OCI-M1 (cell line): ENCODE results near the gene ABHD12.

ENCODE experiments used
- DNase-seq: peaks from one replicate; lab custom pipeline; 2025; lab: John Stamatoyannopoulos, UW

Gene ABHD12

DNA sequence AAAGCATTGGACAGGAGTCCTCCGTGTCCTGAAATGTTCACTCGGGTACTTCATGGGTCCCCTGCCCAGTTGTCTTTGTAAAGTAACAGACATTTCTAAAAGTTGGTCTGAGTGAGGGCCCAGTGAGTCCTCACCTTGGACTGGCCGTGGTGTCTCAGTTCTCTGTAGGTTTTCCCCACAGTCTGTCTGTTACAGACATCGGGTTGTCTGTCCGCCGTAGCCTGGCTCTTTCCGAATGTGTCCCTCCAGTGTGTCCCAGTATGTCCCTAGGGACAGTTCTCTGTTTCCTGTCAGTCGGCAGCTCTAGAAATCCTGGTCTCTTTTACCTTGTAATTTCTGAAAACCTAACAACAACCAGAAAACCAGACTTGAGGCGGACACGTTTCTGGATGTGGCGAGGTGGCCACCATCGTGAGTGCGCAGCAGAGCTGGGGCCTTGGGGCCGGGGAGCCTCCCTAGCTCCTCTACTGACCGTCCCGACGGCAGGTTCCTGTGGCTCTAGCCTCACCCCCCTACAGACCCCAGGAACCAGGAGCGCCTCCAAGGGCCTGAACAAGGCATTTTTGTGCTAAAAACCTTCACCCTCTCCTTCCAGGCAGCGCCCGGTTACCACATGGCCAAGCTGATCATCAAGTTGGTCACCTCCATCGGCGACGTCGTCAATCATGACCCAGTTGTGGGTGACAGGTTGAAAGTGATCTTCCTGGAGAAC, 100.6 kb downstream of the ABHD12 start:
- no peak for DNase-seq

DNA sequence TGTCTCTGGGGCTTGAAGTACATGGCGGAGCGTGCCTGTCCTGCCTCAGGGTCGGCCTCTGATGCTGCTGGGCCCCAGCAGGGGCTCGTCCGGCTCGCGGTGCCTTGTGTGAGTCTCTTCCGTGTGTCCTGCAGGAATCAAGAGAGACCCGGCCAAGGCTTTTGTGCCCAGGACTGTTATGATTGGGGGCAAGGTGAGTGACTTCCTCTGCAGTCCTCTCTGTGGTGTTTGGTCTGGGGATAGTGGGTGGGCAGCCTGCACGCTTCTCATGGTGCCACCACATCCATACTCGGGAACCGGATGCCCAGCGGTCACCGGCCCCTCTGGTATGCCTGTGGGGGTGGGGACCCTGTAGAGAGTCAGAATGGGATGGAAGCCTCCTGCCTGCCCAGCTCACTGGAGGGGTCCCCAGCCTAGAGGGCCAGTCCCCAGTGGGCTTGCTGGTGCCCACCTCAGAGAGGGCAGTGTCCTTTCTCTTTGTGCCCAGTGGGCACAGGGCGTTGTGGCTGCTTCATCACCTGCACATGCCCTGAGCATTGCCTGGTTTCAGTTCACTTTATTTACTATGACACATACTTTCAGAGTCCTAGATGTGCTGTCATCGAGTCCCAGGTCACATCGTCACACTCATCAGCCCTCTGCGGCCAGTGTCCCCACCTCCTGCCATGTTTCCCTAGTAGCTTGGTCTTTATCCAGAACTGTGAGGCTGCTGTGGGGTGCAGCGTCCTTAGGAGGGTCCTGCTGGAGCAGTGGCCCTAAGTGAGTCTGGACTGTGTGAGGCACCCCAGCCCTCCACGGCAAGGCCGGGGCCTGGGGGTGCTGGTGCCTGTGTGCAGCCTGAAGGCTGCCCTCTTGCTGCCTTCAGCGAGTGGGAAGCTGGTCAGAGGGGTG, 102.1 kb downstream of the ABHD12 start:
- DNase-seq: no peak

DNA sequence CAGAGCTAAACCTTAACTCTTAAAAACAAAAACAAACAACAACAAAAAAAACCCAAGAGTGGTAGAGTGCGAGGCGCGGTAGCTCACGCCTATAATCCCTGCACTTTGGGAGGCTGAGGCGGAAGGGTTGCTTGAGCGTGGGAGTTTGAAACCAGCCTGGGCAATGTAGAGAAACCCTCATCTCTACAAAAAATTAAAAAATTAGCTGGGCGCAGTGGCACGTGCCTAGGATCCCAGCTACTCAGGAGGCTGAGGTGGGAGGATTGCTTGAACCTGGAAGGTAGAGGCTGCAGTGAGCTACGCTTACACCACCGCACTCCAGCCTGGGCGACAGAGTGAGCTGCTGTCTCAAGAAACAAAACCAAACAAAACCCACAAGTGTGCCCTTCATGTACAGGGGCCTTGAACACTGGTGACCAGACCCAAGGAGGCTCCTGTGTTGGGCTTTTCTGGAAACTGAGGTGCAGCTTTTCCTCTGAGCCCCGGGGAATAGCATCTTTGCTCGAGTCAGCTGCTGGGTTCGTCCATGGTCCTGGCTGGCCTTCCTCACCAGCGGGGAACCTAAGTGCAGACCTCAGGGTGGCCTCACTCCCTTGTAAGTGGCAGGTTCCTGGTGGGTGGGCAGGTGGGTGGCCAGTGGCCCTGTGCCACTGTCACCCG, 102.9 kb downstream of the ABHD12 start:
- no peak for DNase-seq

DNA sequence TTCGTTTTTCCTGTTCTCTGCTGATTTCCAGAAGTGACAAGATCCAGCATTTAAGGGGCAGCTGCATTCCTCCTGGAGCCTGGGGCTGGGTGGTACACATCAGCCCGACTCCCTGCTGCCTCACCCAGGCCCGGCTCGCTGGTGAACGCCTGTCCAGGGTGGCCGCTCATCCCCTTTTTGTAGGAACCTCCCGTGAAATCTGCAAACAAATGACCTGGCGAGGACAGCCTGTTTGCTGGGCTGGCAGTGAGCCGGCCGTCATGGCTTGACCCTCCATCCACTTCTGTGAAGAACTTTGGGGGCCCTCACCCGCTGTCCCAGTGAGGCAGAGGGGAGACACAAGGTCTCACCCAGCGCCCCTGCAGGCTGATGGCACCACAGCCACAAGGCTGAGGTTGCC, 103.7 kb downstream of the ABHD12 start:
- DNase-seq: no peak

DNA sequence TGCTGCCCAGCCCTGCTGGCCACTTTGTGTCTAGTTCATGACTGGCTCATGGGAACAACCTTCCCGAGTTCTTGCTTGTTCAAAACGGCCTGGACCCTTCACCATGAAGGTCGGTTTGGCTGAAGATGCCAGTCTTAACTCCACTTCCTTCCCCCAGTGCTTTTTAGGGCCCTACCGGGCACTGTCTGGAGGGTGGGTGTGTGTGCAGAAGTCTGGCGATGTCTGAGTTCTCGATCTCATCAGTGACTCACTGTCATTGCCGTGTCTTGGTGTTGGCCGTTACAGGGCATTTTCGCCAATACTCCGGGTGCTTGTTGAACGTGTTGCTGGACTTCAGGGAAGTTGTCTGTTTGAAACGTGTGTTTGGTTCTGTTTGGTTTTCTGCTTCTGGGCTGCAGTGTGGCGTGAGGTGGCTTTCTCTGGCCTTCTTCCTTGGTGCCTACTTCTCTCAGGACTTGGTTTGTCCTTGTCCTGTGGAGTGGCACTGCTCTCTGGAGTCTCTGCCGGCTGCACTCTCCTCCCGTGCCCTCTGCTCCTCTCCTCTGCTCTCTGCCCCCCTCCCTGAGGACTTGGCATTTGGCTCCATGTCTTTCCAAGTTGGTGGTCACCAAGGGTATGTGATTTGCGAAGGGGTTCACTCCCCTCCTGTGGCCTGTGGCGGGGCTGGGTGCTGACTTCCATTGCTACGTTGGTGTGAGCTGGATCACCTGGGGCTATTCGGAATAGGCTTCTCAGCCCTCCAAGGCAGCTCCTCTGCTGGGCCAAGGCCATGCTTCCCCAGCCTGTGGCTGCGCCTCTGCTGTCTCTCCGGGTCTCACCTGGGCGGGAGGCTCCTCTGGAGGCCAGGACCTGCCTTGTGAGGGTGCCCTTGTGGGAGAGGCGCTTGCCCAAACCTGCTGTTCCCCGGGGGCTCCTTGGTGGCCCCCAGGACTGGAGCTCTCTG, 104.5 kb downstream of the ABHD12 start:
- DNase-seq: no peak

DNA sequence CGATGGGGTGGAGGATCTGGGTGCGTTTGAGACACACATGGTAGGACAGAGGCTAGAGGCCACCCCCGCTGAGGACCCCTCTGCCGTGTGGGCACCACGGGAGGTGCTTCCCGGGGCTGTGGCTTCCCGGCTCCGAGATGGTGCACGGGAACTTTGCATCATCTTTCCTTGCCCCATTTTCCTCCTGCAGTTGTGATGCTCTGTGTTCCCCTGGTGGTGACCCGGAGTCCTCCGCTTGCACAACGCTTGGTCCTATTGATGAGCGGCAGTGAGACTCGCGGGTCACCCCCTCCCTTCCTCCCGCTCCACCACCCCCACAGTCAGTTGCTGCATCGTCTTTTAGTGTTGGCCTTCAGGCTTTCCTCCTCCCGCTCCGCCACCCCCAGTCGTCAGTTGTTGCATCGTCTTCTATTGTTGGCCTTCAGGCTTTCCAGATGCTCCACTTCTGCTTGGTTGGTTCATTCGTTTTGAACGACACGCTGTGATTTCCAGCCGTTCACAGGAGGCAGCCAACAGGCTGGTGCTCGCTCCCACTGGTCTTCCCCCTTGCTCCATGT, 105.5 kb downstream of the ABHD12 start:
- DNase-seq: no peak

DNA sequence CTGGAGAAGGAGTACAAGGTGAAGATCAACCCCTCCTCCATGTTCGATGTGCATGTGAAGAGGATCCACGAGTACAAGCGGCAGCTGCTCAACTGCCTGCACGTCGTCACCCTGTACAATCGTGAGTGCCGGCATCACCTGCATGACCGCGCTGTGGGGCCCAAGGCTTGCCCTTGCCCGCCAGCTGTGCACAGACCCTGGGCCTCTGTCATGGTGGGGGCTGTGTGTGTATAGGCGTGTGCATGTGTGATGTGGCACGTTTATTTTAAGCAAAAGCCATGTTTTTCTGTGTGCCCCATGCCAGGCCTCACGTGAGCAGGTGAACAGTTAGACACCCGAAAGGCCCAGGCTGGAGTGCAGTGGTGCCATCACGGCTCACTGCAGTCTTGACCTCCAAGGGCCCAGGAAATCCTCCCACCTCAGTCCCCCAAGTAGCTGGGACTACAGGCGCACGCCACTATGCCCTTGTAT, 106.5 kb downstream of the ABHD12 start:
- no peak for DNase-seq

DNA sequence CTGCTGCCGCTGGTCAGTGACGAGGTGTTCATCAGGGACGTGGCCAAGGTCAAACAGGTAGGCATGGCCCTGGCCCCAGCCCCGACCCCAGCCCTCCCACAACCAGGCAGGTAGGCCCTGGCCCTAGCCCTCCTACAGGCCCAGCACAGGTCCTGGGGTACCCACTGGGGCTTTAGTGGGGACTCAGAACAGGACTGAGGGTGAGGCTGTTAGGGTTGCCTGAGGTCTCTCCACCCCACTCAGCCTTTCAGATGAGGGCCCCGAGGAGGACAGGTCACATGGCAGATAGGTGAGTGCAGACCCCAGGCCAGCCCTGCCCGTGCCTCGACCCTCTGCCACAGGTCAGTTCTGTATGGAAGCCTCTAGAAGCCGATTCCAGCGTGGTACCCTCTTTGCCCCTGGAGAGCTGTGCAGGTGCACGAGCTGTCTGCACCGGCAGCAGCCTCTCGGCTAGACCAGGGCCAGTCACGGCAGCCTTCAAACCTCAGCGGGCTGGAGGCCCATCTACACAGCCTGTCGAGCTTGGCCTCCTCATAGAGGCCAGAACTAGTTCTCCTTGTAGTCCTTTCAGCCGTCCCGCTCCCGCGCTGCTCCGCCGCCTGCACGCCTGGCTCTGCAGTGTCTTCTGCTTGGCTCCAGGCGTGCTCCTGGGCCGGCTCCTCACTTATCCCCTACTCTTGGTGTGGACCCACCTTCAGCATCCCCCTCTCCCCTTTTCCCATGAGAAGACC, 107.2 kb downstream of the ABHD12 start:
- DNase-seq: no peak

DNA sequence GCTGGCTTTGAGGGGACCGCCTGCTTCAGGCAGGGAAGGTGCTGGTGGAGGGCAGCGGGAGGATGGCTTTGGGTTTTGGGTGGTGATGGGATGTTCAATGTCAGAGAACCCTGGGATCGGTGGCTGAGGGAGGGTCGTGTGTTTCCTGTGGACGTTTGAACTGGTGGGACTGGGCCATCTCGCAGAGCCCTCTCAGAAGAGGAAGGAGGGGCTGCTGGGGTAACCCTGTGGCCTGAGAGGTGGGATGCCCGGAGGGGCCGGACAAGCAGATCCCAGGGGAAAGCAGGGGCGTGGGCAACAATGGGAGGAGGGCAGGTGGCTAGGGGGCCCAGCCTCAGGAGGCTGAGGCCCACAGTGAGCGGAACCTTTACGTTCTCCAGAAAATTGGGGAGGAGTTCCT, 107.8 kb downstream of the ABHD12 start:
- no peak for DNase-seq

DNA sequence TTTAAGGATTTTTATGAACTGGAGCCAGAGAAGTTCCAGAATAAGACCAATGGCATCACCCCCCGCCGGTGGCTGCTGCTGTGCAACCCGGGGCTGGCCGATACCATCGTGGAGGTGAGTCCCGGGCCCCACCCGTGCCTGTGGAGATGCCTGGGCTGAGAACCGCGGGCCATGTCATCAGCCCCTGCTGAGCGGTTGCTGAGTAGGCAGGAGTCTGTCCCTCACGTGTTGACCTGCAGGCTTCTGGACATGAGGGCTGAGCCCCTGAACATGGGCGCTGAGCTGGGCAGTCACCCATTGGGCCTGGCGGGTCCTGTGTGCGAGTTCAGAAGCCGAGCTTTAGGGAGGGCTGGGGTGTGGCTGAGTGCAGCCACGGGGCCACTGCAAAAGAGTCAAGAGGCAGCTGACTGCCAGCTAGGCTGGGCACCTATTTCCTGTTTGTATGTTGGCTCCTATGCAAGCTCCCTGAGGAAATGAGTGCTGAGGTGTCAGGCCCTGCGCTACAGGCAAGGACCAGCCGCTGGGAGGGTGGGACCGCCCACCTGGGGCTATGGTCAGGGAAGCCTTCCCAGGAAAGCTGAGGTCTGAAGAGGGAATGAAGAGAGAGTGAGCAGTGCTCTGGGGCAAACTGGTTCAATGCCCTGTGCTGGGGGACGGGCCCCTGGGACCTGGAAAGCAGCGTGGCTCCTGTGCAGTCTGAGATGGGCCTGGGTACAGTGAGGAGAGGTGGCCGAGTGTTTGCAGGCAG, 108.4 kb downstream of the ABHD12 start:
- no peak for DNase-seq

DNA sequence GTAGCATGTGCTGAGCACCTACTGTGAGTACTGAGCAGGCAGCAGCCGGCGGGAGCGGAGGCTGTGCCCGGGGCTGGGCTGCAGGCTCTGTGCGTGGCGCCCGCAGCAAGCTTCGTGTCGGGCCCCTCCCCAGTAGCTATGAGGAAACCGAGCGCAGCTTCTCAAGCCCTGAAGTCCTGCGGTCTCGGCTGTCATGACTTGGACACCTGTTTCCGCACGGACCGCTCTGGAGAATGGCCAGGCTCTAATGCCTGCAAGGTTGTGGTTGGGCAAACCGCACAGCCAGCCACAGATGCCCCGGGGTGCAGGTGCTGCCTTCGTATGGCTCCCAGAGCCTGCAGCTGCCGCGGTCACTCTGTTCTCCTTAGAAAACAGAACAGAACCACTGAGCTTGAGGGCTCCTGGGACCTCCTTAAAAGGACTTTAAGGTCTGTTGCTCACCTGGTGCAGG, 109.1 kb downstream of the ABHD12 start:
- no peak for DNase-seq

DNA sequence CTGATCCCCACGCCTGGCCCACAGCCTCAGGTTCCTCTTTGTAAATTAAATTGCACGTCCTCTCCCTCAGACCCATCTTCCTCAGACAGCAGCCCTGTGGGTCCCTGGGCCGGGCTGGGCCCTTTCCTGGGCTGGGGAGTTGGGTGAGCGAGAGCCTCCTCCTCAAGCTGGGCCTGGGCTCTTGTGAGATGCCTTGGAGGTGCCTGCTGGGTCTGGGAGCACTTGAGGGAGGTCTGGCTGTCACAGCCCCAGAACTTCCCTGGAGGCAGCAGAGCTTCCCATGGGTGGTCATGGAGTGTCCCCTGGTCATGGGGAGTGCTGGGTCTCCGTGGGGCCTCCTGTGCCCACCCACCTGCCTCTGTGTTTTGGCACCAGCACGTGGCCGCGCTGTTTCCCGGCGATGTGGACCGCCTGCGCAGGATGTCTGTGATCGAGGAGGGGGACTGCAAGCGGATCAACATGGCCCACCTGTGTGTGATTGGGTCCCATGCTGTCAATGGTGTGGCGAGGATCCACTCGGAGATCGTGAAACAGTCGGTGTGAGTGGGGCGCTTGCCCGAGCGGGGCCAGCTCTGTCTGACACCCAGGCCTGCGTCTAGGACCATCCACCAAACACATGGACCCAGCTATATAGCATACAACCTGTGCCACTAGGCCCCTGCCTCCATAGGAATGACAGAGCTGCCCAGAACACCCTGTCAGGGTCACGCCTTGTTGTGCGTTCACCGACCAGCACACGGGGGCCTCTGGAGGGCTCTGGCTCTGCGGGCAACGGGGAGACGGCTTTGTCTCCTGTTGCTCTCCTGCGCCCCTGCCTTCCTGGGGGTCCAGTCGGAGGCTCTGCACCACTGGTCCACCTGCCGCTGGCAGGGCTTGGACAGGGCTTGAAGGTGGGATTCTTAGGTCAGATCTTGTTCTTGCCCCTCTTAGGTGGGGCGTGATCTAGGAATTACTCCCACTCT, 109.8 kb downstream of the ABHD12 start:
- DNase-seq: no peak

DNA sequence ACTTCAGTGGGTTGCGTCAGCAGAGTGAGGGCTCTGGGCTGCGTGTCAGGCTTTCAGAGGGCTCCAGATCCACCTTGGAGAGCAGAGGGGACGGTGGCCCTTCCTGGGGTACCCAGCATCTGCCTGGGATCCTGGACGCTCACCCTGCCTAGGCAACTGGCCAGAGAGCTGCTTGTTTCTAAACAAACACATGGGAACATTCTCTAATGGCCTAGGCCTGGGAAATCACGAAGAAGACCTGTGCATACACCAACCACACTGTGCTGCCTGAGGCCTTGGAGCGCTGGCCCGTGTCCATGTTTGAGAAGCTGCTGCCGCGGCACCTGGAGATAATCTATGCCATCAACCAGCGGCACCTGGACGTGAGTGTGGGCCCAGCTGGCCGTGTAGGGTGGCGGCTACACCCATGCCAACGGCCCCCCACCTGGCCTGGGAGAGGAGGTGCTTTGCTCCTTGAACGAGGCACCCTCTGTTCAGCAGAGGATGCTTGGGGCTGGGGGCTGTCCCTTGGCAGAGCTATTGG, 110.5 kb downstream of the ABHD12 start:
- no peak for DNase-seq

DNA sequence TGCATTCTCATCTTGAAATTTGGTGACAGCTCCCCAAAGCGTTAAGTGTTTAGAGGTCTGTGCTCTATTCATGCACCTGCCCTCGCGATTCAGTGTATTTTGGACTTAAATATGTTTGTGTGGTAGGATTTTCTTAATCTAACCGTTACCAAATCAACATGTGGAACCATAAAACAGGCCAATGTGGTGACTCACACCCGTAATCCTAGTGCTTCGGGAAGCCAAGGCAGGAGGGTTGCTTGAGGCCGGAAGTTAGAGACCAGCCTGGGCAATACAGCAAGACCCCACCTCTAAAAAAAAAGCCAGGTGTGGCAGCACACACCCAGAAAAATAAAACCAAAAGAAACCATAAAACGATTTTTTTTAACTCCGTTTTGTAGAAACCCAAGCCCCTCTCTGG, 111.2 kb downstream of the ABHD12 start:
- DNase-seq: no peak

DNA sequence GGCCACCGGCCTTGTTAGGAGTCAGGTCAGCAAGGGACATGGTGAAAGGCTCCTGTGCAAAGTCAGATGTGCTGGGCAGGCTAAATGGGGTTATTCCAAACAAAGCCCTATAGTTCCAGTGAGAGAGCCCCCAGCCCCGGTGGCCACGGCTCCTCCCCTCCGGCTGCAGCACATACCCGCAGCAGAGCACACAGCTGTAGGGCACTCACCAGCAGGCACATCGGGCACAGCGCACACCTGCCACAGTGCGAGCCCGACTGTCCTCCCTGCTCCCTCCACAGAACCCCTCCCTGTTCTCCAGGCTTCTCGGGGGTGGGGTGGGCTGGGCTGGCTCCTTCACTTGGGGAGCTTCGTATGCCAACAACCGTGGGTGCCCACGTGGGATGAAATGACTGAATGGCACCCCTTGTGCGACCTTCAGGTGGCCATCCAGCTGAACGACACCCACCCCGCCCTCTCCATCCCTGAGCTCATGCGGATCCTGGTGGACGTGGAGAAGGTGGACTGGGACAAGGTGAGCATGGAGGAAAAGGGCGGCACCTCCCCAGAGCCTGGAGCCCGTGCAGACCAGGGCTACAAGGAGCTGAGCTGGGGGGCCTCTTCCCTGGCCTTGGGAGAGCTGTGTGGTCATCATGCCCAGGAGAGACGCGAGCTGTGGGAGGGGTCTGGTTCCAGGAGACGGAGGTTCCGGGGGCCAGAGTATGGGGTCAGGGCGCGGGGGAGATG, 111.8 kb downstream of the ABHD12 start:
- no peak for DNase-seq

DNA sequence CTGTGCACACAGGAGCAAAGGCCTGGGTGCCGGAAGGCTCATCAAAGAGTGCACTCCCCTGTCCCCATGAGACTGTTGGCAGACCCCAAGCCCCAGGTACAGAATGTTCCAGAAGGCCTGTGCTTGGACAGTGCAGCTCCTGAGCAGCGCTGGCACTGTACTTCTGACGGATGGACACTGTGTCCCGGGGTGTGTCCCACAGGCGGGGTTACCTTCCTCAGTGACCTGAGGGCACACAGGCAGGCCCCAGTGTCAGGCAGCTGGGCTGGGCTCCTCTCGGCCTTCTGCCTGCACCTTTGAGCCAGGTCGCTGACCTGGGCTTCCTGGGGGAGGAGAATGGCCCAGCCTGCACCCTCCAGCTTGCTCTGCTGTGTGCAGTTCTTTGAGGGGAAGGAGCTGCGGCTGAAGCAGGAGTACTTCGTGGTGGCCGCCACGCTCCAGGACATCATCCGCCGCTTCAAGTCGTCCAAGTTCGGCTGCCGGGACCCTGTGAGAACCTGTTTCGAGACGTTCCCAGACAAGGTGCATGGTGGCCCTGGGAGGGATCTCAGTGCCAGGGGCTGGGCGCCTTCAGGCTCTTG, 112.6 kb downstream of the ABHD12 start:
- DNase-seq: no peak

DNA sequence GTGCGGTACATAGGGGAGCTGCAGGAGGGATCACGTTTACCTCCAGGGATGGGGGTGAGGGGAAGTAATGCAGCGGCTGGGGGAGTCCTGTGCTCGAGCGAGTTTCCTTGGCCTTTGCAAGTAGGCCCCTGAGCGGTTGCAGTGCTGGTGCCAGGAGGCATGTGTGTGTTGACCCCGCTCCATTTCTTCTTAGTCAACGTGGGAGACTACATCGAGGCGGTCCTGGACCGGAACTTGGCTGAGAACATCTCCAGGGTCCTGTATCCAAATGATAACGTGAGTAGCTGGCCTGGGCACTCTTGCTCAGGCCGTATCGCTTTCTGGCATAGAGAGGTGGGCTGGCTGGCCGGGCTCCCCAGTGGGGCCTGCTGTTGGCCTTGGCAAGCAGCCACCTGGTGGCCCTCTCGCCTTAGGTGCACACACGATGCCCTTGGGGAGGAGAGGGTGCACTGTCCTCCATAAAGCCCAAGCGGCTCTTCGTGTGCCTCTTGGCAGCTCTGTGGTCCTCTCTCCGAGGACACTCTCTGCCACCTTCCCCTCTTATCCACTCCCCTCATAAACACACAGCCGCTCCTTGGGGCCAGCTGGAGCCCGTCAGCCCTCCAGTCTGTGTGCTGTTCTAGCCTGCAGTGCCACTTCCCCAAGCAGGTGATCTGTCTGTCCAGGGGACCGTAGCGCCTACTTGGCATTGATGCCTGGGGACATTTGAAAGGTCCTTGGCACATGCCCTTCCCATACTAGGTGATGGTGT, 113.4 kb downstream of the ABHD12 start:
- no peak for DNase-seq
